Measurements from ENCODE around the gene OR8I2. TPM values are rescaled to one million over a fixed set of nuclear protein-coding genes. Genes with fewer than 3 reads are reported as not detected.
"Not testable (repeated sequence)": the region's sequence is repeated elsewhere in the genome, so short reads cannot be mapped to it uniquely, and the experiment has no call there.

Gene OR8I2
- polyA plus RNA-seq, 3 donors = not detected

GRCh38 chr11:56048480-56048879 is 44.6 kb upstream of the OR8I2 start:
- TF ChIP-seq, protein P1, sequence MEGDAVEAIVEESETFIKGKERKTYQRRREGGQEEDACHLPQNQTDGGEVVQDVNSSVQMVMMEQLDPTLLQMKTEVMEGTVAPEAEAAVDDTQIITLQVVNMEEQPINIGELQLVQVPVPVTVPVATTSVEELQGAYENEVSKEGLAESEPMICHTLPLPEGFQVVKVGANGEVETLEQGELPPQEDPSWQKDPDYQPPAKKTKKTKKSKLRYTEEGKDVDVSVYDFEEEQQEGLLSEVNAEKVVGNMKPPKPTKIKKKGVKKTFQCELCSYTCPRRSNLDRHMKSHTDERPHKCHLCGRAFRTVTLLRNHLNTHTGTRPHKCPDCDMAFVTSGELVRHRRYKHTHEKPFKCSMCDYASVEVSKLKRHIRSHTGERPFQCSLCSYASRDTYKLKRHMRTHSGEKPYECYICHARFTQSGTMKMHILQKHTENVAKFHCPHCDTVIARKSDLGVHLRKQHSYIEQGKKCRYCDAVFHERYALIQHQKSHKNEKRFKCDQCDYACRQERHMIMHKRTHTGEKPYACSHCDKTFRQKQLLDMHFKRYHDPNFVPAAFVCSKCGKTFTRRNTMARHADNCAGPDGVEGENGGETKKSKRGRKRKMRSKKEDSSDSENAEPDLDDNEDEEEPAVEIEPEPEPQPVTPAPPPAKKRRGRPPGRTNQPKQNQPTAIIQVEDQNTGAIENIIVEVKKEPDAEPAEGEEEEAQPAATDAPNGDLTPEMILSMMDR (IDR thresholded peaks at IDR 0.05) = no peak
- Histone ChIP-seq H3K79me2 (ENCODE audit: insufficient read depth, low read length) (no peaks in the 10 kb centered on the region), H3K4me3 (replicated peaks in 1 of 3; ENCODE audit: low read depth in 2 of 3, low read length in 3 of 3) (no peak overlapping the region), H3K9ac (ENCODE audit: insufficient read depth, low read length, poor library complexity, severe bottlenecking) (no peak overlapping the region), H3K4me1 (ENCODE audit: control insufficient read depth in 1 of 2, insufficient read depth in 2 of 2, low read length in 2 of 2) (no peaks in the 10 kb centered on the region), H3K27me3 (ENCODE audit: control insufficient read depth in 2 of 2, insufficient read depth in 2 of 2, low read length in 2 of 2) (no peaks in the 10 kb centered on the region), H3K36me3 (replicated peaks in 1 of 2; ENCODE audit: control insufficient read depth in 1 of 2, insufficient read depth in 2 of 2, low read length in 2 of 2) (no peaks in the 10 kb centered on the region), H3K27ac (ENCODE audit: low read depth in 1 of 2, low read length in 2 of 2) (no peak overlapping the region), H4K20me1 (ENCODE audit: insufficient read depth, low read length) (no peaks in the 10 kb centered on the region), H2AFZ (ENCODE audit: insufficient read depth, low read depth, low read length, poor library complexity, severe bottlenecking) (no peak overlapping the region), H3K9me3 (replicated peaks in 1 of 2; ENCODE audit: control insufficient read depth in 1 of 2, insufficient read depth in 1 of 2, low read length in 2 of 2) (peaks cover 4 to 8% of the 10 kb centered on the region in 2 donors), H3K4me2 (replicated peaks; ENCODE audit: extremely low read depth, low read length, poor library complexity, severe bottlenecking) (no peak overlapping the region)
- DNase-seq = no peak
- H3K27ac Mint-ChIP-seq = no peak overlapping the region
- peaks cover 0 to 12% (median 2%) of the 10 kb centered on the region in 7 donors for H3K9me3 Mint-ChIP-seq
- H3K27me3 Mint-ChIP-seq (ENCODE audit: low read depth in 3 of 3) = no peaks in the 10 kb centered on the region
- H3K4me3 Mint-ChIP-seq = no peak overlapping the region
- H3K4me1 Mint-ChIP-seq = no peaks in the 10 kb centered on the region
- intact Hi-C loops (cut with micrococcal nuclease) = no loop called here
- no peaks in the 10 kb centered on the region for H3K36me3 Mint-ChIP-seq
- no CpG with 5 or more reads among the region's 4 CpGs for WGBS (ENCODE audit: insufficient coverage)

DNA sequence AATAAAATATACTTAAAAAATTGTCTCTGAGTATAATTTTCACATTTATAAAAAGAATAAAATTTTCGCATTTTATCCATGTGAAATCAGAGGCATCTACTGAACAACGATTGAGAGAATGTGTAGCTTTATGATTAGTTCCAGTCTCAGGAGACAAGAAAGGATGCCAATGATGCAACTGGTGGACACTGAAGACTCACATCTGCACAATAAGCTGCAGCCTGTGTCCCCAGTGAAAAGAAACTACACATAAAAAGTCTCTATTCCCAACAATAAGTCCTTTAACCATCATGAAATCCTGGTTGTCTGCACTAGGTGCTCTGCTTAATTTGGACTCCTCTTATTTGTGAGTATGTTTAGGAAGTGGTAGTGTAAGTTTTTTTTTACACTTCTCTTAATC is 43.6 kb upstream of the OR8I2 start:
- H3K79me2 ChIP-seq (ENCODE audit: insufficient read depth, low read length) = no peaks in the 10 kb centered on the region
- Mint-ChIP-seq H3K27ac (no peak overlapping the region), H3K9me3 (peaks cover 0 to 9% (median 2%) of the 10 kb centered on the region in 7 donors), H3K4me3 (no peak overlapping the region), H3K36me3 (no peaks in the 10 kb centered on the region), H3K4me1 (no peaks in the 10 kb centered on the region), H3K27me3 (ENCODE audit: low read depth in 3 of 3) (no peaks in the 10 kb centered on the region)
- no peaks in the 10 kb centered on the region for H3K4me1 ChIP-seq (ENCODE audit: control insufficient read depth in 1 of 2, insufficient read depth in 2 of 2, low read length in 2 of 2)
- 100% methylated on average over 1 of the region's 2 CpGs for WGBS (ENCODE audit: insufficient coverage)
- TF ChIP-seq, protein P1 (IDR thresholded peaks at IDR 0.05) = no peak
- peaks cover 0 to 4% of the 10 kb centered on the region in 2 donors for H3K9me3 ChIP-seq (replicated peaks in 1 of 2; ENCODE audit: control insufficient read depth in 1 of 2, insufficient read depth in 1 of 2, low read length in 2 of 2)
- H3K36me3 ChIP-seq (replicated peaks in 1 of 2; ENCODE audit: control insufficient read depth in 1 of 2, insufficient read depth in 2 of 2, low read length in 2 of 2) = no peaks in the 10 kb centered on the region
- no peak overlapping the region for H3K9ac ChIP-seq (ENCODE audit: insufficient read depth, low read length, poor library complexity, severe bottlenecking)
- DNase-seq = no peak
- H2AFZ ChIP-seq (ENCODE audit: insufficient read depth, low read depth, low read length, poor library complexity, severe bottlenecking) = no peak overlapping the region
- no peak overlapping the region for H3K4me3 ChIP-seq (replicated peaks in 1 of 3; ENCODE audit: low read depth in 2 of 3, low read length in 3 of 3)
- intact Hi-C loops (cut with micrococcal nuclease) = no loop called here
- H4K20me1 ChIP-seq (ENCODE audit: insufficient read depth, low read length) = no peaks in the 10 kb centered on the region
- H3K27ac ChIP-seq (ENCODE audit: low read depth in 1 of 2, low read length in 2 of 2) = no peak overlapping the region
- H3K27me3 ChIP-seq (ENCODE audit: control insufficient read depth in 2 of 2, insufficient read depth in 2 of 2, low read length in 2 of 2) = no peaks in the 10 kb centered on the region
- H3K4me2 ChIP-seq (replicated peaks; ENCODE audit: extremely low read depth, low read length, poor library complexity, severe bottlenecking) = no peak overlapping the region

DNA sequence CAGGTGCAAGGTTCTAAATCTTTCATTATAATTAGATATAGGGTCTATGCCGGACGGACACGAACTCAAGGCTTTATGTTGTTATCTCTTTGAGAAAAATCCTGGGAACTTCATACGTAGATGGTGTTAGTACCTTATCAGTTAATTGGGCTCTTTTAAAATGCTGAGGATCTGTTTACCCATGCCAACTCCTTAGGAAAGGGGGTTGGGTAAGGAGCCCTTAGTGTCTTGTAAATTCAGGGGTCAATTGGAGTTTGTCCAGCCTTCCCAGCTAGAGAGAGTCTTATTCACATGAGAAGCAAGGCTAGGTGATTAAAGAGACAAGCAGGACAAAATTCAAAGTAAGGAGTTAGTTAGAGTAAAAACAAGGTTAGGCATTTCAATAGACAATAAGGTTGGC is 36.7 kb upstream of the OR8I2 start:
- H3K4me3 ChIP-seq (replicated peaks in 1 of 3; ENCODE audit: low read depth in 2 of 3, low read length in 3 of 3); H2AFZ ChIP-seq (ENCODE audit: insufficient read depth, low read depth, low read length, poor library complexity, severe bottlenecking); H3K79me2 ChIP-seq (ENCODE audit: insufficient read depth, low read length); H3K27me3 Mint-ChIP-seq (ENCODE audit: low read depth in 3 of 3); intact Hi-C loops (cut with micrococcal nuclease); H3K4me1 ChIP-seq (ENCODE audit: control insufficient read depth in 1 of 2, insufficient read depth in 2 of 2, low read length in 2 of 2); H4K20me1 ChIP-seq (ENCODE audit: insufficient read depth, low read length); H3K4me3 Mint-ChIP-seq; H3K4me2 ChIP-seq (replicated peaks; ENCODE audit: extremely low read depth, low read length, poor library complexity, severe bottlenecking); H3K9me3 ChIP-seq (replicated peaks in 1 of 2; ENCODE audit: control insufficient read depth in 1 of 2, insufficient read depth in 1 of 2, low read length in 2 of 2); H3K27ac Mint-ChIP-seq; H3K4me1 Mint-ChIP-seq; H3K9ac ChIP-seq (ENCODE audit: insufficient read depth, low read length, poor library complexity, severe bottlenecking); H3K36me3 ChIP-seq (replicated peaks in 1 of 2; ENCODE audit: control insufficient read depth in 1 of 2, insufficient read depth in 2 of 2, low read length in 2 of 2); H3K27me3 ChIP-seq (ENCODE audit: control insufficient read depth in 2 of 2, insufficient read depth in 2 of 2, low read length in 2 of 2); H3K27ac ChIP-seq (ENCODE audit: low read depth in 1 of 2, low read length in 2 of 2); DNase-seq; H3K36me3 Mint-ChIP-seq: not testable (repeated sequence)
- H3K9me3 Mint-ChIP-seq = peaks cover 2 to 18% (median 6%) of the 10 kb centered on the region in 7 donors
- WGBS (ENCODE audit: insufficient coverage) = no CpG with 5 or more reads among the region's 4 CpGs

Data from CD14-positive monocyte (primary cell).